ENCODE measurements around the gene ANK2.

The ANK2 gene

DNA sequence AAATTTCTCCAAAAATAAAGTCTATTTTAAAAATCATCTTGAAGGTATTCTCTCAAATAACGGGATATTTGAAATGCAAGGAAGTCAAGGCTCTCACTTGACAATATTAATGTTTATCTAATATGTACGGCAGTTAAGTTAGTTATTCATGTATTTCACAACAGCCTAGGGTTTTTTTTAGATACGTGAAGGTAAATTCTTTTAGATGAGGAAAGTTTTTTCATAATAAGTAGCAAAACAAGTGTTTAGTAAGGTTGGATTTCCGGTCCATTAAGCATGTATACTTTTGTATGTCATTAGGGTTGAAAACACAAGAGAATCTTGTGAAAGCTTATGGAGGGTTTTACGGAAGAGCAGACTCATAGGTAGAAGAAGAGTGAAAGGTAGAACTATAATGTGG, 273.3 kb downstream of the ANK2 start:
- H3K27ac ChIP-seq: no peak overlapping the region
- TF ChIP-seq ZFX (IDR thresholded peaks at IDR 0.05): no peak
- TF ChIP-seq, protein P1, sequence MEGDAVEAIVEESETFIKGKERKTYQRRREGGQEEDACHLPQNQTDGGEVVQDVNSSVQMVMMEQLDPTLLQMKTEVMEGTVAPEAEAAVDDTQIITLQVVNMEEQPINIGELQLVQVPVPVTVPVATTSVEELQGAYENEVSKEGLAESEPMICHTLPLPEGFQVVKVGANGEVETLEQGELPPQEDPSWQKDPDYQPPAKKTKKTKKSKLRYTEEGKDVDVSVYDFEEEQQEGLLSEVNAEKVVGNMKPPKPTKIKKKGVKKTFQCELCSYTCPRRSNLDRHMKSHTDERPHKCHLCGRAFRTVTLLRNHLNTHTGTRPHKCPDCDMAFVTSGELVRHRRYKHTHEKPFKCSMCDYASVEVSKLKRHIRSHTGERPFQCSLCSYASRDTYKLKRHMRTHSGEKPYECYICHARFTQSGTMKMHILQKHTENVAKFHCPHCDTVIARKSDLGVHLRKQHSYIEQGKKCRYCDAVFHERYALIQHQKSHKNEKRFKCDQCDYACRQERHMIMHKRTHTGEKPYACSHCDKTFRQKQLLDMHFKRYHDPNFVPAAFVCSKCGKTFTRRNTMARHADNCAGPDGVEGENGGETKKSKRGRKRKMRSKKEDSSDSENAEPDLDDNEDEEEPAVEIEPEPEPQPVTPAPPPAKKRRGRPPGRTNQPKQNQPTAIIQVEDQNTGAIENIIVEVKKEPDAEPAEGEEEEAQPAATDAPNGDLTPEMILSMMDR (conservative IDR thresholded peaks at IDR 0.05): no peak

DNA sequence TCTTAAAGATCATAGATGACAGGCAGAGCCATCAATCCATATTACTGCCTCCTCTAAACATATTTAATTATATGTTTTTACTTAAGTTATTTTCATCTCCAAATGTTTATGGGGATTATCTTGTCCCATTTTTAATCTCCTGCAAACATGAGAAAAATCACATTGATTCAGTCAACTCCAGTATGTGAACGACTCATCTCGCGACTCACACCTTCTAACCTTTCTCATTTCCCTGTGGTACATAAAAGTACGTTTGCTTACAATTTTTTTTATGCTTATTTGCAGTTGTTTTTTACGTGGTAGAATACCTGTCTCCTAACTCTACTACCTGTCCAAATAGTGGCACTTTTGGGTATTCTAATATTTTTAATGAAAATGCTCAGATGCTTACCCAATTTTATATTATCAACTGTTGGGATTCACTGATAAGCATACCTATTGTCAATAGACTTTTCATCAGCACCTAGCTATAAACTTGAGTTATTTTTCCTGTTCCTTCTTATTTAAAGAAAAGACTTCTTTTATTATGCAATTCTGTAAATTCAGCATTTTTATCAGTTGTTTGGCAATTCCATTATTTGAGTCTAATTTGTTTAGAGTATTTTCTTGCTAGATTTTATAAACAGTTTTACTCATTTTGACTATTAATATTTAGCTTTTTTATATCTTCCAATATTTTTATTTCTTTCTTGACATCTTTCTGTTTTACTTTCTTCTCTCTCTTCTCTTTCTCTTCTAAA, 276.6 kb downstream of the ANK2 start:
- TF ChIP-seq, protein P1 (conservative IDR thresholded peaks at IDR 0.05): no peak
- TF ChIP-seq ZFX (IDR thresholded peaks at IDR 0.05): no peak
- no peak overlapping the region for H3K27ac ChIP-seq

DNA sequence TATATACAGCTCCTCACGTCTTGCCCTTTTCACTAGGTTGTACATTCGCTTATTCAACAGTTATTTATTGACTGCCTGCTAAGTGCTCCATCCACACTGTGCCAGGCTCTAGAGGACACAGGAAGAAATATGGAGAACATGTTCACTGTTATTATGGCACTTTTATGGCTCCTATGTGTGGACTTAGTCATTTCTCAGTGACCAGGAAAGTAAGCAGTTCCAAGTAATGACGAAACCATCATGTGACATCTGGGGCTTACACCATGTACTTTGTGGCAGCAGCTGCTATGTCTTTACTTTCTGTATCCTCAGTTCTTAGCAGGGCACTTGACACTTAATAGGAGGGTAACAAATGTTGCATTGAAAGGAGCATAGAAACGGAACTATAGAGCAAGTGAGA, 278.0 kb downstream of the ANK2 start:
- no peak overlapping the region for H3K27ac ChIP-seq
- TF ChIP-seq, protein P1 (conservative IDR thresholded peaks at IDR 0.05): no peak
- TF ChIP-seq ZFX (IDR thresholded peaks at IDR 0.05): no peak

DNA sequence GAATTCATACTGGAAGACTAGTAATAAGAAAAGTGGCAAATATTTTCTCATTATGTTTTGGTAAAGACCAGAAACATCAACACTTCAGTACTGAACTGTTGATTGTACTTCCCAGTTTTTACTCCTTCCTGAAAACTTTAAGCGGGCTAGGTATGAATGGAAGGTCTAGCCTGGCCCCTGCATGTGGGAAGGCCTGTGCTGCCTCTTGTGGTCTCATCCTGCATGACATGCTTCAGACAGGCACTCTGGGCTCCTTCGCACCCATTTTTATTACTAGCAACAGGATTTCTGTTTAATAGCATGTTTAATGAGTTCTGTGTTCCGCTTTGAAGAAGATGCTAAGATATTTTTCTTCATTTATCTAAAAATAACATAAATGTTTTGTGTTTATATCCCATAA, 279.1 kb downstream of the ANK2 start:
- TF ChIP-seq, protein P1 (conservative IDR thresholded peaks at IDR 0.05): peak; percentile 72
- no peak for TF ChIP-seq ZFX (IDR thresholded peaks at IDR 0.05)
- H3K27ac ChIP-seq: no peak overlapping the region

DNA sequence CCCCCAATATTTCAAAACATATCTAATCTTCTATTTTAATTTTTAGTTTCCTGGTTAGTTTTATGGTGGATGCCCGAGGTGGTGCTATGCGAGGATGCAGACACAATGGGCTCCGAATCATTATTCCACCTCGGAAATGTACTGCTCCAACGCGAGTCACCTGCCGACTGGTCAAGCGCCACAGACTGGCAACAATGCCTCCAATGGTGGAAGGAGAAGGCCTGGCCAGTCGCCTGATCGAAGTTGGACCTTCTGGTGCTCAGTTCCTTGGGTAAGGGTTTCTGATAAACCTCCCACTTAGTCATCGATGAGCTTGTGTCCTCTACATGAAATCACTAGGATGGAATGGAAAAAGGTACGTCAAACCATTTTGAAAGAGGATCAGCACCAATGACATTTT, 280.7 kb downstream of the ANK2 start:
- TF ChIP-seq ZFX (IDR thresholded peaks at IDR 0.05): no peak
- TF ChIP-seq, protein P1 (conservative IDR thresholded peaks at IDR 0.05): no peak

DNA sequence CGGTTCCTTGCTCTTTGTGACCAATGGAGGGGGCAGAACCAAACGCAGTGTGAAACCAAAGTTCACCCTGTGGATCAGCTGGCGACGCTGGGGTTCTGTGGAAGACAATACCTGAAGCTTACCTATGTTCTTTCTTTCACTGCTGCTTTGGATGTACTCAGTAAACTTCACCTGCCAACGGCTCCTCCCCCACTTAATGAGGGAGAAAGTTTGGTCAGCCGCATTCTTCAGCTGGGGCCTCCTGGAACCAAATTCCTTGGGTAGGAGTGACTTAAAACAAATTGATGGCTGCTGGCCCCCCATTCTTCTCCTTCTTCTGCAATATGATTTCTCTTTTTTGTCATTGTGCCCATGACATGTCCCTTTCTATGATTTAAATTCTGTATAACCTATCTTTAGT, 282.4 kb downstream of the ANK2 start:
- H3K27ac ChIP-seq: no peak overlapping the region
- no peak for TF ChIP-seq ZFX (IDR thresholded peaks at IDR 0.05)
- TF ChIP-seq, protein P1 (conservative IDR thresholded peaks at IDR 0.05): no peak

More for the DNA sequence above, 280.7 kb downstream of the ANK2 start:
- H3K27ac ChIP-seq: no peak overlapping the region

DNA sequence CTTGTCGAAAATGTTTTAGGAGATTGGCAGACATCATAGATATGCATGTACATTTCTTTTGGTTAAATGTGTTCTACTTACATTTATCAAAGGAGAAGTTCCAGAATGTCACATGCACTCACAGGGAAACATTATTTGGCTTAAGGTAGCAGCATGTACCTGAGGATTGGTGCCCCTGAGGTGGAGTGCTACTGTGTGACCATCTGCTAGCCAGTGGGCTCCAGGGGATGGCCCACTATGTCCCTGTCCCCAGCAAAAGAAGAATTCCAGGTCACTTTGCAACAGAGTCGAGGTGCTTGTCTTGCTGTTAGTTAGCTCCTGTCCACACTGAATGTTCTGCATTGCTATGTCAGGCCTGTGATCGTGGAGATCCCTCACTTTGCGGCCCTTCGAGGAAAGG, 283.2 kb downstream of the ANK2 start:
- TF ChIP-seq, protein P1 (conservative IDR thresholded peaks at IDR 0.05): no peak
- TF ChIP-seq ZFX (IDR thresholded peaks at IDR 0.05): no peak
- H3K27ac ChIP-seq: no peak overlapping the region
